Raji (cell line): ENCODE measurements around the gene PHF21A.

Source experiments
- POLR2A ChIP-seq: IDR thresholded peaks from 2 replicates; pipeline ENCODE4 v1.6.1; 2011; ENCODE audit warnings: low read depth, low read length, control low read depth; ENCODE audit not compliant: insufficient read depth

PHF21A gene

DNA sequence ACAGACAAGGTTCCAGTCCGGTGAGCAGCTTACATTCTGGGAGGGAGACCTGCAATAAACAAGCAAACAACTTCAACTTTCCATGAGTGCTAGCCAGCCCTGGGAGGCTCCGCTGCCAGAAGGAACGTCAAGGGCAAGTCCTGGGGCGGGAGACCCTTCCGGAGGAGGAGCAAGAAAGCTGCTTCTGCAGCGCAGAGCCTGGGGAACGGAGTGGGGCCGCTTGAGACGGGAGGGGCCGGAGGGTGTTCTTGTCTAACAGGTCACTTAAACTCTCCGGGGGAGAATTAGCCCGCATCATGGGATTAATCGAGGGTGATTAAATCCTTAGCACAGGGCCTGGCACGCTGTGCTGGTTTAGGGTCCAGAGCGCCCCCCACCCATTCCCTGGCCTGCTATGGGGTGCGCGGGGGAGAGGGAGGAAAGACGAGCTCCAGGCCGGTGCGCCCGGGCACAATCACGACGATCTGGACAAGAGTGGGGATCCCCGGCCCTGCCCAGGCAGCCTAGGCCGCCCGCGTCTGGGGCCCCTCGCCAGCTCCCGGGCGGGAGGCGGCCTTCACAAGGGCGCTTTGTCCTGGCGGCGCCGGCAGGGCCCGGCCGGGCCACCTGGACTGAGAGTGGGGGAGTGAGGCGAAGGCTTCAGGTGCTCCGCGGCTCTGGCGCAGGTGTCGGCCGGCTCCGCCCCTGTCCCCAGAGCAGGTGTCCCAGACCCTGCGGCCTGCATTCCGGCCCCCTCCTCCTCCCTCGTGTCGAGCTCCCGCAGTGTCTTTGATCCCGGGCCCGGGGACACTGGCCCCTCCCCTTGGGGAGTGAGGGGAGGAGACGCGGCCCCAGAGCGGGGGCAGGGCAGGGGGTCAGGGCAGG lies 199.5 kb downstream of the PHF21A start:
- TF ChIP-seq POLR2A = no peak

- no peak for TF ChIP-seq POLR2A
Observed at GRCh38 chr11:45920531-45921477, 200.4 kb downstream of the PHF21A start.

DNA sequence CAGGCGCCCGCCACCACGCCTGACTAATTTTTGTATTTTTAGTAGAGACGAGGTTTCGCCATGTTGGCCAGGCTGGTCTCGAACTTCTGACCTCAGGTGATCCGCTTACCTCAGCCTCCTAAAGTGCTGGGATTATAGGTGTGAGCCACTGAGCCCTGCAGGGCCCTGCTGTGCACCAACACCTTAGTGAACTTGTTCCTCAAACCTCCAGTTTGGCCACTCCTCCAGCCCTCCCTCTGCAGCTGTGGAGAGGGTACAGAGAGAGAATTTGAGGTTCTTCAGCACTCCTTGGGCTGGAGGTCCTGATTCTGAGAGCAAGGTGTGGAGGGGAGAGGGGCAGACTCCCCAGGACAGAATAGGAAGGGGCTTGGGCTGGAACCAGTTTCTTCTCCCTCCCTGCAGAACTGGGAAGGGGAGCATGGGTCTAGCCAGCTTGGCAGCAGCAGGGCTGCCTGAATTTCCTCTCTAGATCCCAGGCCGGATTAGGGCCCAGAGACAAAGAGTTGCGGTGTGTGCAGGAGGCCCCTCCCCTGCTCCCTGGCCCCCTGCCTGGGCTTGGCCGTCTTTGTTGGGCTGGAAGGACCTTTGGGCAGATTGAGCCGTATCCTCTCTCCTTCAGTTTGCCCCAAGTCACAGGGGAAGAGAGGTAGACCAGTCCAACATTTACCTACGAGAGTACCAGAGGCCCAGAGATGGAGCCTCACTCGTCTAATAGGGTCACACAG lies 201.3 kb downstream of the PHF21A start:
- no peak for TF ChIP-seq POLR2A

GRCh38 chr11:45918962-45919675 lies 202.1 kb downstream of the PHF21A start:
- no peak for TF ChIP-seq POLR2A

- TF ChIP-seq POLR2A = peak; percentile 73
Observed at GRCh38 chr11:45918331-45918941, 202.8 kb downstream of the PHF21A start.

DNA sequence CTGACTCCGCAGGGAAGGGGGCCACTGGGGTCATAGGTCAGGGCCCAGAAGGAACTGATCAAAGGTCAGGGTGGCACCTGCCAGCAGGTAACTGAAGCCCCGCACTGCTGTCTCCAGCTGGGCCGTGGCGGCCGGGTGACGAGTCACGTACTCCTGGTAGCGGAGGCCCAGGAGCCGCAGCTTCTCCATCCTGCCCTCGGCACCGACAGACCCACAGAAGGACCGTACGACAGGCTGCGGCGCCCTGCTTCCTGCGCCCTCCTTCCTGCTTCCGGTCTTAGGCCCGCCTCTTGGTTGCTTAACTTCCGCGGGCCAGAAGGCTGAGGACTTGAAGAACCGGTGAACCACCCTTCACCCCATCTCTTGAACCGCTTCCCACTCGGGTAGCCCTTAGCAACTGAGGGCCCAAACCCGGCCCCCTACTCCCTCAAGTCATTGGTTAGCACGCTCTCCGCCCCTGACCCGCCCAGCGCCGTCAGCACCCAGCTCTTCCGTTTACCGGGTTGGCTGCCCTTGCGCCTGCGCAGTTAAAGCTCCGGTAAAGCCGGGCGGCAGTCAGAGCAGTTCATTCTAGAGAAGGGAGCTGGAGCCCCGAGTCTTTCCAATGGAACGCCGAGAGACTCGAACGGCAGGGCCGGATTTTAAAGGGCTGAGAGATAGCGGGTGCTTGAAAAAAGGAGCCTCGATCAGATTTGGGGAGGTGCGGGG lies 203.5 kb downstream of the PHF21A start, which contains the start of gene PEX16:
TSS of gene PEX16 (minus strand) at position 255 of the 708 bp plus-strand sequence. CDS start at position 189, 66 bp downstream.
- peak; percentile 93 for TF ChIP-seq POLR2A

- no peak for TF ChIP-seq POLR2A
Observed at GRCh38 chr11:45917286-45917622, 204.0 kb downstream of the PHF21A start.

DNA sequence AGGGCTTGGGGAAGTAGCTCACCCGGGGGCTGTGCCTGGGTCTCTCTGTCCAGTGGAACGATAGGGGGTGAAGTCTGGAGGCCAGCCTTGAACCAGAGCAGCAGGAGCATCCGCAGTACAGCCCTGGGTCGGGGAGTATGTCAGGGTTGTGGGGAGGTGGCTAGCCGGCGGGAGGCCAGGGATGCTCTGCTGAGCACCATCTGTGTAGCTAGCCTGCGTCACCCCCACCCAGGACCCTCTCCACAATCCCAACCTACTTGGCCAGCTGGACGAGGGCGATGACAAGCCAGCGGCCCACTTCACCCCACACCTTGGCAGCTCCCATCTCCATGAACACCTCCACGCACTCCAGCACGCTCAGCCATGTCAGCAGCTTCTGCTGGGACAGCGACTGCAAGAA lies 205.8 kb downstream of the PHF21A start:
- no peak for TF ChIP-seq POLR2A

DNA sequence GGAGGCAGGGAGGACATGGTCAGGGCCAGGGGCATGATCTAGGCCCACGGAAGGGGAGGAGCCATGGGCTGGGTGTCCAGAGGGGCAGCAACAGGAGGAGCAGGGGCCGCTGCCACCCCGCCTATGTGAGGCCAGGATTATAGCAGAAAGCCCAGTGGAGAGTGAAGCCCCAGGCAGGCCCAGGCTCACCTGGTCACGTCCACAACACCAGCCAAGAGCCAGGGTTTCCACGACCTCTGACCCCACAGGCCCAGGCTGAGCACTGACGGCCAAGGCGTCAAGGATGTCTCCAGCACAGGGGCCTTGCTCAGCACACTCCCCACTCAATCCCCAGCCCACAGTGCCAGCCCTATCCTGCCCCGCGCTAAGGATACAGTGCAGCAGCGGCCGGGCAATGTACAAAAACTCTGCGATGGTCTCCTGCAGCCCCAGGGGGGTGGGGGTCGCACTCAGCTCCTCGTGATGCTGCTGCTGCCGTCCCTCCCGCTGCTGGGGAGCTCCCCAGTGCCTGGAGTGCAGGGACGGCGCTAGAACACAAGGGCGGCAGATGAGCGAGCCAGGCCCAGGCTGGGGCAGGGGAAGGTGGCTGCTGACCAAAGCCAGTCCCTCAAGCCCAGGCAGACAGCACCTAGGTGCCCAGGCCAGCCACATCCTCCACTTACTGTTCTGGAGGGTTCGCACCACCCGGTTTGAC lies 207.2 kb downstream of the PHF21A start:
- no peak for TF ChIP-seq POLR2A

GRCh38 chr11:45913514-45913913 lies 207.7 kb downstream of the PHF21A start:
- TF ChIP-seq POLR2A = no peak

DNA sequence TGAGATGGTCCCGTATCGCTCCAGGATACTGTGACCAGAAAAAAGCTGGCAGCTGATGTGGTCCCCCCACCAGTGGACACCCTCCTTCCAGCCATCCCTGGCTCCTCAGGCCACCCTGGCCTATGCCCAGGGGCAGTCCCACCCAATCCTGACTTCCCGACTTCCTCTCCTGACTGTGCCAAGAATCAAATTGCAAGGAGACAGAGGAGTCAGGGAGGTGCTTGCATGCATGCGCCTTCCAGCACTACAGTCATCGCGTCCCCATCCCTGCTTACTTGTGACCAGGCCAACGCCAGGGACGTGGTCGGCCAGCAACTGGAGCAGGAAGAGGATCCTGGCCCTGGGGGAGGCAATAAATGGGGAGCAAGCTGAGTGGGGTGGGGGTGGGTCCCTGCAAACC lies 210.6 kb downstream of the PHF21A start:
- no peak for TF ChIP-seq POLR2A

- TF ChIP-seq POLR2A = no peak
Observed at GRCh38 chr11:45909594-45910475, 211.4 kb downstream of the PHF21A start.
